Lower lobe of right lung (tissue), 2 donors: ENCODE results near the gene WDR75. TPM values are rescaled to one million over a fixed set of nuclear protein-coding genes. Genes with fewer than 3 reads are reported as not detected.

ENCODE experiments used
- ATAC-seq, 2 donors: fragments of 200-7000 bp; cut with Tn5 transposase; one replicate each; pipeline ENCODE4 v1.9.1; 2020 to 2022; ENCODE audit warnings: mild to moderate bottlenecking in 2 of 2, moderate library complexity in 2 of 2
- DNase-seq: peaks from one replicate; pipeline ENCODE4 v3.0.0-alpha.2; 2020
- H3K27ac ChIP-seq: fragments of 200-600 bp; one replicate; pipeline ENCODE4 v1.8.0; 2022
- H3K27me3 ChIP-seq: fragments of 200-600 bp; one replicate; pipeline ENCODE4 v1.8.0; 2022; ENCODE audit warnings: low read depth
- H3K36me3 ChIP-seq: fragments of 200-600 bp; one replicate; pipeline ENCODE4 v1.8.0; 2022; ENCODE audit warnings: mild to moderate bottlenecking
- H3K4me1 ChIP-seq: fragments of 200-600 bp; one replicate; pipeline ENCODE4 v1.8.0; 2022
- H3K4me3 ChIP-seq: fragments of 200-600 bp; one replicate; pipeline ENCODE4 v1.8.0; 2022; ENCODE audit warnings: mild to moderate bottlenecking
- H3K9me3 ChIP-seq: fragments of 200-600 bp; one replicate; pipeline ENCODE4 v1.8.0; 2022
- CTCF ChIP-seq: fragments of 200-600 bp; IDR thresholded peaks from one replicate; pipeline ENCODE4 v1.8.0; 2022; ENCODE audit warnings: antibody characterized with exemption, mild to moderate bottlenecking
- intact Hi-C: fragments of 100-400 bp; cut with DNase I; formaldehyde crosslinking; loops from one replicate; pipeline ENCODE4 v1.11.0; 2022
- total RNA-seq: library from RNA; stranded (reverse); fragmentation: NEBNext Ultra II Directional; extraction: Animal tissue kit (Norgen Biotek cat#: 25700); gene quantifications from one replicate; pipeline ENCODE4 v1.2.1, GENCODE V29; 2021
- donor health status: DM: no; HTN: yes; CAD: no; lungs with severe emphysema.

WDR75 gene
- total RNA-seq, 1 donor from 2014 or later, result 21.1 TPM

DNA sequence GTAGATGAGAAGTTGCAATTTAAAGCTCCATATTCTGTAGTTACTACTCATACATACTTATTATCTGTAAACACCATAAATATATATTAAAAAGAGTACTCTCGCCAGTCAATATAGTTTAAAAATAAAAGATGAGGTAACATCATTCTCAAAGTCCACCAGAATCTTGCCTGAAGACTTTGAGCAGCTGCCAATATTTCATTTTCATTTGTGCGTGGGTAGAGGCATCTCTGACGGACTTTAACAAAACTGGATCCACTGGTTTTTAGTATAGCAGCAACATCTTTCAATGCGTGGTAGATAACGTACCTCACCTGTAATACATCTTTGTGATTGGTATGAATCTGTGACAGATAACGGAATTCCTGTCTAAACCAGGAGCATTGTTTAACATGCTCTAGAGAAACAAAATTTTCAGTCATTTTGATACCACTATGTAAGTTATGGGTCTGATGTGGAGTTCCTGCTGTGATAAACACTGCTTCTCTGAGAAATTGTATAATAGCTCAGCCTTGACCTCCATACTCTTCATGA is 45.0 kb downstream of the WDR75 start:
- intact Hi-C loops, result no loop called here

GRCh38 chr2:189487283-189488007 is 46.2 kb downstream of the WDR75 start:
- no peaks in the 10 kb centered on the region for H3K9me3 ChIP-seq
- intact Hi-C loops, result no loop called here
- no peak for TF ChIP-seq CTCF
- DNase-seq (no peak), ATAC-seq (no peak)
- H3K36me3 ChIP-seq, result no peaks in the 10 kb centered on the region
- H3K4me1 ChIP-seq, result no peaks in the 10 kb centered on the region
- no peak overlapping the region for H3K4me3 ChIP-seq
- H3K27me3 ChIP-seq, result no peaks in the 10 kb centered on the region
- H3K27ac ChIP-seq, result no peak overlapping the region

More for the DNA sequence above, 45.0 kb downstream of the WDR75 start:
- no peaks in the 10 kb centered on the region for H3K4me1 ChIP-seq
- H3K4me3 ChIP-seq, result no peak overlapping the region
- ATAC-seq (no peak), DNase-seq (no peak)
- no peaks in the 10 kb centered on the region for H3K27me3 ChIP-seq
- no peaks in the 10 kb centered on the region for H3K36me3 ChIP-seq
- H3K9me3 ChIP-seq, result no peaks in the 10 kb centered on the region
- no peak for TF ChIP-seq CTCF
- H3K27ac ChIP-seq, result no peak overlapping the region

DNA sequence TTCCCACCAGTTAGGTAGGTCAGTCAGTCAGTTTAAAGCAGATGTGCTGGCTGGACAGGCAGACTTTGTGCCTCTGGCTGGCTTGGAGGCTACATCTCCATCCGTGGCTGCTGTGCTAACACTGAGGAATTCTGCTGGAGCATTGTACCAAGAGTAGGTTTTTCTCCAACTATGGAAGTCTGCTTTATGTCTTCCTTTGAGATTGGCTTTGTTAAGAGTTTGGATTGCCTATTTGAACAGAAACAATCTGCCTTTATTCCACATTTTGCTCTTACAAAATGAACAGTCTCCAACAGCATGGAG is 46.7 kb downstream of the WDR75 start:
- no peak for TF ChIP-seq CTCF

GRCh38 chr2:189492451-189492850 is 51.2 kb downstream of the WDR75 start:
- DNase-seq, result no peak
- Histone ChIP-seq H3K27ac (no peak overlapping the region), H3K27me3 (no peaks in the 10 kb centered on the region), H3K4me3 (no peak overlapping the region), H3K36me3 (no peaks in the 10 kb centered on the region), H3K4me1 (no peaks in the 10 kb centered on the region), H3K9me3 (no peaks in the 10 kb centered on the region)
- no peak for TF ChIP-seq CTCF
- no peak for ATAC-seq
- intact Hi-C loops, result no loop called here

More for the DNA sequence above, 46.7 kb downstream of the WDR75 start:
- ATAC-seq (no peak), DNase-seq (no peak)
- intact Hi-C loops, result no loop called here
- Histone ChIP-seq H3K4me1 (no peaks in the 10 kb centered on the region), H3K9me3 (no peaks in the 10 kb centered on the region), H3K4me3 (no peak overlapping the region), H3K27me3 (no peaks in the 10 kb centered on the region), H3K36me3 (no peaks in the 10 kb centered on the region), H3K27ac (no peak overlapping the region)

GRCh38 chr2:189498205-189498604 is 56.9 kb downstream of the WDR75 start:
- ATAC-seq (no peak), DNase-seq (no peak)
- TF ChIP-seq CTCF, result peak; percentile 14
- Histone ChIP-seq H3K4me3 (no peak overlapping the region), H3K27me3 (no peaks in the 10 kb centered on the region), H3K27ac (no peak overlapping the region), H3K9me3 (no peaks in the 10 kb centered on the region), H3K4me1 (no peaks in the 10 kb centered on the region), H3K36me3 (no peaks in the 10 kb centered on the region)
- intact Hi-C loops, result no loop called here
